ENCODE data around the gene NEDD4L. TPM values are rescaled to one million over a fixed set of nuclear protein-coding genes. Genes with fewer than 3 reads are reported as not detected.

NEDD4L gene
- total RNA-seq, 1 experiment from 2014 or later: 42.9 TPM

- no TSS peak for BruUV-seq (replicated peaks)
Observed at GRCh38 chr18:58222432-58223125, 178.6 kb downstream of the NEDD4L start.

More at GRCh38 chr18:58222432-58223125, 178.6 kb downstream of the NEDD4L start:
- DNase-seq (ENCODE audit: low read depth, low spot score) (no peak), ATAC-seq (no peak)
- intact Hi-C loops (cut with micrococcal nuclease; ENCODE audit: unreplicated experiment): no loop called here
- TF ChIP-seq SIN3A (IDR thresholded peaks at IDR 0.05; ENCODE audit: borderline replicate concordance, insufficient read depth, low read depth, low read length) (no peak), CTCF (IDR thresholded peaks at IDR 0.05) (no peak), TCF7L2 (IDR thresholded peaks at IDR 0.05; ENCODE audit: low read depth, low read length) (no peak), REST (IDR thresholded peaks at IDR 0.05; ENCODE audit: insufficient read depth in 1 of 2, low read depth in 2 of 2, low read length in 1 of 2) (no peak), POLR2AphosphoS5 (IDR thresholded peaks at IDR 0.05; ENCODE audit: low read depth, low read length) (no peak)
- Histone ChIP-seq H3K27ac (ENCODE audit: low read length) (peak overlapping the region; percentile 87), H3K9me3 (ENCODE audit: control insufficient read depth, insufficient read depth, low read depth, low read length) (no peaks in the 10 kb centered on the region), H3K36me3 (ENCODE audit: control insufficient read depth, insufficient read depth, low read length) (no peaks in the 10 kb centered on the region), H3K27me3 (ENCODE audit: control insufficient read depth, insufficient read depth, low read length) (no peaks in the 10 kb centered on the region), H3K4me1 (ENCODE audit: control insufficient read depth, insufficient read depth, low read length) (peaks cover 40% of the 10 kb centered on the region), H3K4me3 (ENCODE audit: low read depth in 2 of 2, low read length in 2 of 2) (peak overlapping the region; percentile 44 to 69)
- ChIA-PET POLR2A (no interaction called here), CTCF (no interaction called here)
- in situ Hi-C loops (cut with HindIII; ENCODE audit: low pct_unique_long_range_greater_than_20kb, low sequenced_read_pairs): no loop called here
